NCI-H2029 treated with DMSO at 0.1 percent for 48 hours (cell line): ENCODE data around the gene SLC17A2.

ENCODE experiments used
- DNase-seq: peaks from one replicate; lab custom pipeline; 2025; lab: John Stamatoyannopoulos, UW

The SLC17A2 gene

GRCh38 chr6:25883536-25883935, 47.0 kb downstream of the SLC17A2 start:
- DNase-seq, result no peak

GRCh38 chr6:25882051-25882496, 48.4 kb downstream of the SLC17A2 start:
- DNase-seq, result no peak

- no peak for DNase-seq
Measured at GRCh38 chr6:25880601-25881000, 49.9 kb downstream of the SLC17A2 start.

GRCh38 chr6:25878721-25879322, 51.7 kb downstream of the SLC17A2 start:
- DNase-seq, result no peak

- no peak for DNase-seq
Measured at GRCh38 chr6:25875926-25876602, 54.4 kb downstream of the SLC17A2 start.

GRCh38 chr6:25875563-25875905, 55.0 kb downstream of the SLC17A2 start:
- no peak for DNase-seq

- no peak for DNase-seq
Measured at GRCh38 chr6:25874822-25875562, 55.5 kb downstream of the SLC17A2 start.

GRCh38 chr6:25874118-25874517, 56.4 kb downstream of the SLC17A2 start, which contains the start of gene SLC17A3:
Gene SLC17A3 (minus strand): TSS chr6:25874243. CDS start chr6:25868387, 5,856 bp downstream.
- DNase-seq, result no peak

GRCh38 chr6:25872814-25873213, 57.7 kb downstream of the SLC17A2 start:
- no peak for DNase-seq

- no peak for DNase-seq
Measured at GRCh38 chr6:25869840-25870239, 60.7 kb downstream of the SLC17A2 start.

- no peak for DNase-seq
Measured at GRCh38 chr6:25868436-25869183, 61.9 kb downstream of the SLC17A2 start.

- DNase-seq, result no peak
Measured at GRCh38 chr6:25866011-25866410, 64.5 kb downstream of the SLC17A2 start.

- no peak for DNase-seq
Measured at GRCh38 chr6:25863360-25863759, 67.1 kb downstream of the SLC17A2 start.
